HepG2 (cell line): ENCODE results near the gene ABHD1. TPM values are rescaled to one million over a fixed set of nuclear protein-coding genes. Genes with fewer than 3 reads are reported as not detected.

Experiments used
- CCAR2 ChIP-seq: fragments of 200-400 bp; formaldehyde crosslinking; optimal IDR thresholded peaks from 2 replicates; pipeline ENCODE3; 2018; ENCODE audit warnings: low read depth, mild to moderate bottlenecking, low read length, moderate library complexity
- CENPX ChIP-seq: sonication (generic); formaldehyde crosslinking; IDR thresholded peaks from 2 replicates; pipeline ENCODE4 v1.9.0; 2021; ENCODE audit warnings: mild to moderate bottlenecking, missing genetic modification reagents, moderate library complexity
- CHCHD3 ChIP-seq: sonication (generic); formaldehyde crosslinking; IDR thresholded peaks from 2 replicates; pipeline ENCODE4 v1.8.0; 2022; ENCODE audit warnings: mild to moderate bottlenecking, missing genetic modification reagents, moderate library complexity
- NONO ChIP-seq, 2 experiments: fragments of 450-650 bp in 1 of 2; sonication (generic) in 1 of 2; formaldehyde crosslinking in 1 of 2; IDR thresholded peaks in 1 of 2; conservative IDR thresholded peaks in 1 of 2; 2 replicates each; pipeline versions ENCODE4 v1.6.1 to v1.8.0; 2017 to 2022; ENCODE audit warnings: mild to moderate bottlenecking in 1 of 2, missing genetic modification reagents in 1 of 2, moderate library complexity in 1 of 2
- RXRA ChIP-seq: sonication (generic); formaldehyde crosslinking; IDR thresholded peaks from 2 replicates; pipeline ENCODE4 v1.5.1; 2020; ENCODE audit warnings: missing genetic modification reagents
- SNAI1 ChIP-seq: sonication (generic); formaldehyde crosslinking; IDR thresholded peaks from 2 replicates; pipeline ENCODE4 v1.5.0; 2020; ENCODE audit warnings: mild to moderate bottlenecking, missing genetic modification reagents, borderline replicate concordance
- TBX3 ChIP-seq: fragments of 450-650 bp; IDR thresholded peaks from 2 replicates; pipeline ENCODE4 v1.6.1; 2017; ENCODE audit warnings: antibody characterized with exemption, mild to moderate bottlenecking, inconsistent platforms, borderline replicate concordance
- TEAD2 ChIP-seq: sonication (generic); formaldehyde crosslinking; IDR thresholded peaks from 2 replicates; pipeline ENCODE4 v1.9.0; 2021; ENCODE audit warnings: missing genetic modification reagents
- ZFP1 ChIP-seq: IDR thresholded peaks from 2 replicates; pipeline ENCODE4 v1.6.1; 2016
- ZNF180 ChIP-seq: sonication (generic); formaldehyde crosslinking; IDR thresholded peaks from 2 replicates; pipeline ENCODE4 v1.4.0; 2020; ENCODE audit warnings: low read depth, missing genetic modification reagents, borderline replicate concordance
- ZNF260 ChIP-seq: sonication (generic); formaldehyde crosslinking; IDR thresholded peaks from 2 replicates; pipeline ENCODE4 v1.4.0; 2020; ENCODE audit warnings: missing genetic modification reagents, low read depth, mild to moderate bottlenecking, borderline replicate concordance
- ZNF614 ChIP-seq: IDR thresholded peaks from 2 replicates; pipeline ENCODE4 v1.6.1; 2018; ENCODE audit warnings: missing biosample characterization, missing genetic modification reagents, inconsistent platforms, borderline replicate concordance
- ZNF660 ChIP-seq: sonication (generic); formaldehyde crosslinking; IDR thresholded peaks from 2 replicates; pipeline ENCODE4 v1.5.1; 2020; ENCODE audit warnings: mild to moderate bottlenecking, low read depth, missing genetic modification reagents, borderline replicate concordance
- ZSCAN30 ChIP-seq: sonication (generic); formaldehyde crosslinking; IDR thresholded peaks from 2 replicates; pipeline ENCODE4 v1.5.0; 2020; ENCODE audit warnings: mild to moderate bottlenecking, missing genetic modification reagents
- polyA plus RNA-seq, 8 experiments: library from polyadenylated mRNA; depleted of rRNA in 3 of 8; stranded (reverse) in 7 of 8; unstranded in 1 of 8; fragments of >200 nt; fragmentation: Illumina TruSeq in 4 of 8; extraction: Trizol in 4 of 8; gene quantifications; 2 replicates each; pipeline versions ENCODE4 v1.2.1 to v1.2.3, GENCODE V29; 2011 to 2016; ENCODE audit warnings: low read depth in 4 of 8, missing spikeins in 1 of 8, mixed read lengths in 1 of 8; ENCODE audit not compliant: insufficient read depth in 1 of 8
- total RNA-seq, 5 experiments: library from RNA; depleted of rRNA; stranded (reverse); fragments of >200 nt; fragmentation: Illumina TruSeq; extraction: Trizol; gene quantifications; 2 replicates each; pipeline ENCODE4 v1.2.3, GENCODE V29; 2016; ENCODE audit warnings: low read depth in 1 of 5
- TF ChIP-seq, protein P1 (sequence below): IDR thresholded peaks from 2 replicates; pipeline ENCODE4 v1.6.1; 2016; ENCODE audit warnings: missing compliant biosample characterization, missing genetic modification reagents, borderline replicate concordance
- TF ChIP-seq, protein P2 (sequence below): sonication (generic); formaldehyde crosslinking; IDR thresholded peaks from 2 replicates; pipeline ENCODE4 v1.4.0; 2020; ENCODE audit warnings: mild to moderate bottlenecking, missing genetic modification reagents
- TF ChIP-seq, protein P3 (sequence below): sonication (generic); formaldehyde crosslinking; IDR thresholded peaks from 2 replicates; pipeline ENCODE4 v1.5.1; 2020; ENCODE audit warnings: mild to moderate bottlenecking, missing genetic modification reagents
- TF ChIP-seq, protein P4 (sequence below): sonication (generic); formaldehyde crosslinking; IDR thresholded peaks from 2 replicates; pipeline ENCODE4 v1.5.0; 2020; ENCODE audit warnings: missing genetic modification reagents
- TF ChIP-seq, protein P5 (sequence below): sonication (generic); formaldehyde crosslinking; IDR thresholded peaks from 2 replicates; pipeline ENCODE4 v1.5.1; 2020; ENCODE audit warnings: missing genetic modification reagents, mild to moderate bottlenecking, borderline replicate concordance

Gene ABHD1
- total and polyA plus RNA-seq, 2 of the 13 experiments (the other 11 are each of a cell fraction or from before 2014, with no cell fraction given) = 0.04 to 0.81 TPM

DNA sequence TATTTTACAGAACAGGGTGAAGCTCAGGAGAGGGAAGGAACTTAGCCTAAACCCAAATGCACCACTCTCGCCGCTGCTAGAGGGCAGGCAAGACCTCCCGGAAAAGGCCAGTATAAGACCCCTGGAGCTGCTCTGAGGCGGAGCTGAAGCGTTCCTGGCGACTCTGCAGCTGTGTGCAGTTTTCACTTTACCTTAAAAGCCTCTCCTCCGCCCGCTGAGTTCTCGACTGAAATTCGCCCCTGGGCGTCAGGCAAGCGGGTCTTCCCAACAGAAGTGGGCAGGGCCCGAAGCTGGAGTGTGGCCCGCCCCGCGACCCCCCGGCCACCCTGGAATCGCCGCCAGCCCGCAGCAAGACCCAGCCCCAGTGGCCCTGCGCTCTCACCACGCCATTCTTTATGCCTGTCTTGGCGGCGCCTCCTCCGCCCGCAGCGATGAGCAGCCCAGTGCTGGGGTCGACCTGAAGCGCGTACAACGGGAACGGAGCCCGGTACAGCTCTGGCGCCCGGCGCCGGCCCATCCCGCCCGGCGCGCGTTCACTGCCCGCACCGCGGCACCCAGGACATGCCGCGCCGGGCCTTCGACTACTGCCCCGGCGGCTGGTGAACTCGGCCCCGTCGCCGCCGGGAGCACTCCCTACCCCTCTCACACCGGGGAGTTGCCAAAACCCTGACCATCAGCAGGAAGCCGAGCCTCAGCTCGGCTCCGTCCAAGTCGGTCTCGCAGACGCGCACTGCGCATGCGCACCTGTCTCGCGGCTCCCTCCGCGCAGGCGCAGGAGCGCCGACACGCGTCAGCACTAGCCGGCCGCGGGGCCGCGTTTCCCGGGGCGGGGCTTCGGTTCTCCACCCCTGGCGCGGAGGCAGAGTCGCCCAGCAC lies 10.5 kb downstream of the ABHD1 start, which contains the start of gene PREB (continued):
- no peak for TF ChIP-seq ZNF180 (CRISPR knock-in tag)
- no peak for TF ChIP-seq TEAD2 (CRISPR knock-in tag)
- TF ChIP-seq ZNF614 = peak; percentile 48; the same call in 1 of the 2 replicates
- no peak; the same call in 1 of the 2 replicates for TF ChIP-seq CHCHD3 (CRISPR knock-in tag)
- TF ChIP-seq, protein P1, sequence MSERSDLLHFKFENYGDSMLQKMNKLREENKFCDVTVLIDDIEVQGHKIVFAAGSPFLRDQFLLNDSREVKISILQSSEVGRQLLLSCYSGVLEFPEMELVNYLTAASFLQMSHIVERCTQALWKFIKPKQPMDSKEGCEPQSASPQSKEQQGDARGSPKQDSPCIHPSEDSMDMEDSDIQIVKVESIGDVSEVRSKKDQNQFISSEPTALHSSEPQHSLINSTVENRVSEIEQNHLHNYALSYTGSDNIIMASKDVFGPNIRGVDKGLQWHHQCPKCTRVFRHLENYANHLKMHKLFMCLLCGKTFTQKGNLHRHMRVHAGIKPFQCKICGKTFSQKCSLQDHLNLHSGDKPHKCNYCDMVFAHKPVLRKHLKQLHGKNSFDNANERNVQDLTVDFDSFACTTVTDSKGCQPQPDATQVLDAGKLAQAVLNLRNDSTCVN = peak; percentile 15; the same call in 1 of the 2 replicates
- TF ChIP-seq TBX3 = no peak
- TF ChIP-seq, protein P2, sequence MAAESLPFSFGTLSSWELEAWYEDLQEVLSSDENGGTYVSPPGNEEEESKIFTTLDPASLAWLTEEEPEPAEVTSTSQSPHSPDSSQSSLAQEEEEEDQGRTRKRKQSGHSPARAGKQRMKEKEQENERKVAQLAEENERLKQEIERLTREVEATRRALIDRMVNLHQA (CRISPR knock-in tag) = no peak
- TF ChIP-seq, protein P3, sequence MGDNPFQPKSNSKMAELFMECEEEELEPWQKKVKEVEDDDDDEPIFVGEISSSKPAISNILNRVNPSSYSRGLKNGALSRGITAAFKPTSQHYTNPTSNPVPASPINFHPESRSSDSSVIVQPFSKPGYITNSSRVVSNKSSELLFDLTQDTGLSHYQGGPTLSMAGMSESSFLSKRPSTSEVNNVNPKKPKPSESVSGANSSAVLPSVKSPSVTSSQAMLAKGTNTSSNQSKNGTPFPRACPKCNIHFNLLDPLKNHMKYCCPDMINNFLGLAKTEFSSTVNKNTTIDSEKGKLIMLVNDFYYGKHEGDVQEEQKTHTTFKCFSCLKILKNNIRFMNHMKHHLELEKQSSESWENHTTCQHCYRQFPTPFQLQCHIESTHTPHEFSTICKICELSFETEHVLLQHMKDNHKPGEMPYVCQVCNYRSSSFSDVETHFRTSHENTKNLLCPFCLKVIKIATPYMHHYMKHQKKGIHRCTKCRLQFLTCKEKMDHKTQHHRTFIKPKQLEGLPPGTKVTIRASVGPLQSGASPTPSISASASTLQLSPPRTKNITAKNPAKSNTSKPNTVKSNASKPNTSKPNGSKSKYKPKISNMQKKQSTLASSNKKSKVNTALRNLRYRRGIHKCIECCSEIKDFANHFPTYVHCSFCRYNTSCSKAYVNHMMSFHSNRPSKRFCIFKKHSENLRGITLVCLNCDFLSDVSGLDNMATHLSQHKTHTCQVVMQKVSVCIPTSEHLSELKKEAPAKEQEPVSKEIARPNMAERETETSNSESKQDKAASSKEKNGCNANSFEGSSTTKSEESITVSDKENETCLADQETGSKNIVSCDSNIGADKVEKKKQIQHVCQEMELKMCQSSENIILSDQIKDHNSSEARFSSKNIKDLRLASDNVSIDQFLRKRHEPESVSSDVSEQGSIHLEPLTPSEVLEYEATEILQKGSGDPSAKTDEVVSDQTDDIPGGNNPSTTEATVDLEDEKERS (CRISPR knock-in tag) = 0 out of 2 replicates have a peak, but pooled peaks have one; percentile 59
- TF ChIP-seq ZFP1 (CRISPR knock-in tag) = no peak
- TF ChIP-seq NONO (IDR thresholded peaks at IDR 0.05) = no peak
- TF ChIP-seq NONO (CRISPR knock-in tag; conservative IDR thresholded peaks at IDR 0.05) = peak; percentile 57; the same call in 1 of the 2 replicates
- no peak for TF ChIP-seq ZNF660 (CRISPR knock-in tag)
- TF ChIP-seq, protein P4, sequence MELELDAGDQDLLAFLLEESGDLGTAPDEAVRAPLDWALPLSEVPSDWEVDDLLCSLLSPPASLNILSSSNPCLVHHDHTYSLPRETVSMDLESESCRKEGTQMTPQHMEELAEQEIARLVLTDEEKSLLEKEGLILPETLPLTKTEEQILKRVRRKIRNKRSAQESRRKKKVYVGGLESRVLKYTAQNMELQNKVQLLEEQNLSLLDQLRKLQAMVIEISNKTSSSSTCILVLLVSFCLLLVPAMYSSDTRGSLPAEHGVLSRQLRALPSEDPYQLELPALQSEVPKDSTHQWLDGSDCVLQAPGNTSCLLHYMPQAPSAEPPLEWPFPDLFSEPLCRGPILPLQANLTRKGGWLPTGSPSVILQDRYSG = peak; percentile 66; the same call in 1 of the 2 replicates
- no peak for TF ChIP-seq CENPX
- TF ChIP-seq SNAI1 (CRISPR knock-in tag) = no peak
- TF ChIP-seq, protein P5, sequence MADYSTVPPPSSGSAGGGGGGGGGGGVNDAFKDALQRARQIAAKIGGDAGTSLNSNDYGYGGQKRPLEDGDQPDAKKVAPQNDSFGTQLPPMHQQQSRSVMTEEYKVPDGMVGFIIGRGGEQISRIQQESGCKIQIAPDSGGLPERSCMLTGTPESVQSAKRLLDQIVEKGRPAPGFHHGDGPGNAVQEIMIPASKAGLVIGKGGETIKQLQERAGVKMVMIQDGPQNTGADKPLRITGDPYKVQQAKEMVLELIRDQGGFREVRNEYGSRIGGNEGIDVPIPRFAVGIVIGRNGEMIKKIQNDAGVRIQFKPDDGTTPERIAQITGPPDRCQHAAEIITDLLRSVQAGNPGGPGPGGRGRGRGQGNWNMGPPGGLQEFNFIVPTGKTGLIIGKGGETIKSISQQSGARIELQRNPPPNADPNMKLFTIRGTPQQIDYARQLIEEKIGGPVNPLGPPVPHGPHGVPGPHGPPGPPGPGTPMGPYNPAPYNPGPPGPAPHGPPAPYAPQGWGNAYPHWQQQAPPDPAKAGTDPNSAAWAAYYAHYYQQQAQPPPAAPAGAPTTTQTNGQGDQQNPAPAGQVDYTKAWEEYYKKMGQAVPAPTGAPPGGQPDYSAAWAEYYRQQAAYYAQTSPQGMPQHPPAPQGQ (CRISPR knock-in tag) = no peak
- no peak; the same call in 1 of the 2 replicates for TF ChIP-seq ZSCAN30 (CRISPR knock-in tag)
- no peak for TF ChIP-seq ZNF260 (CRISPR knock-in tag)
- TF ChIP-seq RXRA (CRISPR knock-in tag) = no peak; the same call in 1 of the 2 replicates
- TF ChIP-seq CCAR2 = no peak
